Lower leg skin (tissue), 3 donors: Measurements from ENCODE around the gene ZNF808.
"Not testable (repeated sequence)": the region's sequence is repeated elsewhere in the genome, so short reads cannot be mapped to it uniquely, and the experiment has no call there.

Source experiments
- CTCF ChIP-seq, 3 donors: fragments of 450-650 bp; IDR thresholded peaks; one replicate each; pipeline ENCODE4 v1.5.1; 2016; ENCODE audit warnings: antibody characterized with exemption in 3 of 3, mild to moderate bottlenecking in 3 of 3, moderate library complexity in 2 of 3
- POLR2A ChIP-seq, 2 donors: fragments of 450-650 bp; IDR thresholded peaks; one replicate each; pipeline ENCODE4 v1.6.1; 2016 to 2017; ENCODE audit warnings: antibody characterized with exemption in 2 of 2, mild to moderate bottlenecking in 1 of 2, moderate library complexity in 1 of 2

GRCh38 chr19:52542541-52542940, 15.1 kb downstream of the ZNF808 start:
- not testable (repeated sequence) for TF ChIP-seq CTCF, POLR2A (IDR thresholded peaks at IDR 0.05)
